IMR-90 (cell line): ENCODE measurements around the gene ARPP21. TPM values are rescaled to one million over a fixed set of nuclear protein-coding genes. Genes with fewer than 3 reads are reported as not detected.

ENCODE experiments used
- ATAC-seq: fragments of 200-7000 bp; cut with Tn5 transposase; 2 replicates; pipeline ENCODE4 v1.9.1; 2020; ENCODE audit warnings: low read depth, mild to moderate bottlenecking, moderate library complexity
- BruUV-seq: library from RNA; stranded (reverse); fragments of 400-500 nt; replicated peaks from 2 replicates; lab custom pipeline; 2021; lab: Mats Ljungman, UMichigan
- CTCF ChIA-PET: fragments of 300-600 bp; formaldehyde crosslinking; extraction: SDS; loops from one replicate; lab custom pipeline; 2021; ENCODE audit warnings: antibody characterized with exemption; lab: Yijun Ruan, JAX
- POLR2A ChIA-PET: fragments of 300-600 bp; sonication (Branson Sonifier 250); formaldehyde crosslinking; loops from one replicate; lab custom pipeline; 2022; ENCODE audit warnings: antibody characterized with exemption; ENCODE audit not compliant: unreplicated experiment; lab: Charles Lee
- DNase-seq: peaks from one replicate; pipeline ENCODE4 v3.0.0; 2013
- H2AFZ ChIP-seq: replicated peaks from 2 replicates; pipeline ENCODE3; 2013; ENCODE audit warnings: low read length, mild to moderate bottlenecking; ENCODE audit not compliant: poor library complexity
- H2AK5ac ChIP-seq: 2 replicates; pipeline ENCODE4 v1.6.1; 2013; ENCODE audit warnings: low read depth, low read length, inconsistent platforms
- H2AK9ac ChIP-seq: replicated peaks from 2 replicates; pipeline ENCODE3; 2013; ENCODE audit warnings: mild to moderate bottlenecking, low read depth, low read length, moderate library complexity; ENCODE audit not compliant: poor library complexity
- H2BK120ac ChIP-seq: 2 replicates; pipeline ENCODE4 v1.6.1; 2013; ENCODE audit warnings: low read depth, low read length, inconsistent platforms
- H2BK15ac ChIP-seq: 3 replicates; pipeline ENCODE4 v1.6.1; 2013; ENCODE audit warnings: low read depth, low read length, inconsistent platforms
- H2BK20ac ChIP-seq: 2 replicates; pipeline ENCODE4 v1.6.1; 2013; ENCODE audit warnings: low read depth, mild to moderate bottlenecking, inconsistent platforms, low read length, moderate library complexity
- H2BK5ac ChIP-seq: 2 replicates; pipeline ENCODE4 v1.6.1; 2013; ENCODE audit warnings: mild to moderate bottlenecking, low read depth, low read length, inconsistent platforms; ENCODE audit not compliant: poor library complexity, severe bottlenecking
- H3K14ac ChIP-seq: replicated peaks from 2 replicates; pipeline ENCODE4 v1.6.1; 2013; ENCODE audit warnings: low read depth, low read length, inconsistent platforms
- H3K18ac ChIP-seq: 2 replicates; pipeline ENCODE4 v1.6.1; 2013; ENCODE audit warnings: low read depth, low read length, control low read depth
- H3K23ac ChIP-seq: 2 replicates; pipeline ENCODE4 v1.6.1; 2013; ENCODE audit warnings: low read depth, low read length, inconsistent platforms
- H3K27ac ChIP-seq: 2 replicates; pipeline ENCODE4 v1.5.1; 2013; ENCODE audit warnings: mild to moderate bottlenecking, control low read depth, low read length; ENCODE audit not compliant: insufficient read depth
- H3K27me3 ChIP-seq: 2 replicates; pipeline ENCODE4 v1.6.1; 2013; ENCODE audit warnings: low read length; ENCODE audit not compliant: control insufficient read depth, insufficient read depth
- H3K36me3 ChIP-seq: 2 replicates; pipeline ENCODE4 v1.6.1; 2013; ENCODE audit warnings: low read length, mixed read lengths; ENCODE audit not compliant: control insufficient read depth, insufficient read depth
- H3K4ac ChIP-seq: 2 replicates; pipeline ENCODE4 v1.6.1; 2013; ENCODE audit warnings: low read depth, low read length, inconsistent platforms
- H3K4me1 ChIP-seq: 2 replicates; pipeline ENCODE4 v1.6.1; 2013; ENCODE audit warnings: low read length, mixed read lengths; ENCODE audit not compliant: control insufficient read depth, insufficient read depth
- H3K4me2 ChIP-seq: 2 replicates; pipeline ENCODE4 v1.6.1; 2013; ENCODE audit warnings: low read depth, mild to moderate bottlenecking, control low read depth, low read length, moderate library complexity
- H3K4me3 ChIP-seq: 2 replicates; pipeline ENCODE4 v1.5.1; 2013; ENCODE audit warnings: low read depth, mild to moderate bottlenecking, control low read depth, low read length, moderate library complexity; ENCODE audit not compliant: insufficient read depth
- H3K56ac ChIP-seq: 2 replicates; pipeline ENCODE4 v1.6.1; 2013; ENCODE audit warnings: low read length, inconsistent platforms; ENCODE audit not compliant: insufficient read depth; ENCODE audit errors: extremely low read depth
- H3K79me1 ChIP-seq, 2 experiments: 2 replicates each; pipeline ENCODE4 v1.6.1; 2013; ENCODE audit warnings: low read length in 2 of 2, inconsistent platforms in 1 of 2, low read depth in 1 of 2
- H3K9ac ChIP-seq: 2 replicates; pipeline ENCODE4 v1.6.1; 2013; ENCODE audit warnings: low read depth, low read length, control low read depth
- H3K9me1 ChIP-seq: 2 replicates; pipeline ENCODE4 v1.6.1; 2013; ENCODE audit warnings: low read length, inconsistent platforms; ENCODE audit not compliant: insufficient read depth
- H3K9me3 ChIP-seq: 2 replicates; pipeline ENCODE4 v1.6.1; 2013; ENCODE audit warnings: low read length; ENCODE audit not compliant: control insufficient read depth, insufficient read depth
- H4K20me1 ChIP-seq: 2 replicates; pipeline ENCODE4 v1.6.1; 2013; ENCODE audit warnings: low read length, inconsistent platforms; ENCODE audit not compliant: insufficient read depth
- H4K5ac ChIP-seq: 2 replicates; pipeline ENCODE4 v1.6.1; 2013; ENCODE audit warnings: mild to moderate bottlenecking, low read depth, low read length, control low read depth
- H4K8ac ChIP-seq, 2 experiments: 2 replicates each; pipeline ENCODE4 v1.6.1; 2013; ENCODE audit warnings: low read depth in 2 of 2, low read length in 2 of 2, control low read depth in 1 of 2, inconsistent platforms in 1 of 2
- H4K91ac ChIP-seq: 2 replicates; pipeline ENCODE4 v1.6.1; 2013; ENCODE audit warnings: low read depth, low read length, inconsistent platforms; ENCODE audit not compliant: insufficient read depth
- BHLHE40 ChIP-seq: fragments of 150-350 bp; IDR thresholded peaks from 2 replicates; pipeline ENCODE4 v1.6.1; 2016; ENCODE audit warnings: mild to moderate bottlenecking, low read depth, low read length
- CEBPB ChIP-seq: IDR thresholded peaks from 2 replicates; pipeline ENCODE4 v1.6.1; 2012; ENCODE audit warnings: low read depth, low read length, improper control_type of control experiment
- CHD1 ChIP-seq: IDR thresholded peaks from 2 replicates; pipeline ENCODE4 v1.6.1; 2012; ENCODE audit warnings: low read depth, low read length, improper control_type of control experiment
- FOS ChIP-seq: fragments of 150-350 bp; IDR thresholded peaks from 2 replicates; pipeline ENCODE4 v1.6.1; 2016; ENCODE audit warnings: low read depth, low read length
- MAFK ChIP-seq: IDR thresholded peaks from 2 replicates; pipeline ENCODE4 v1.6.1; 2012; ENCODE audit warnings: low read depth, low read length, improper control_type of control experiment
- MAZ ChIP-seq: IDR thresholded peaks from 2 replicates; pipeline ENCODE4 v1.6.1; 2012; ENCODE audit warnings: low read depth, mild to moderate bottlenecking, low read length, improper control_type of control experiment, moderate library complexity, borderline replicate concordance
- MXI1 ChIP-seq: IDR thresholded peaks from 2 replicates; pipeline ENCODE4 v1.6.1; 2012; ENCODE audit warnings: low read depth, mild to moderate bottlenecking, low read length, moderate library complexity, borderline replicate concordance
- NFE2L2 ChIP-seq: fragments of 150-350 bp; IDR thresholded peaks from 2 replicates; pipeline ENCODE4 v1.6.1; 2016; ENCODE audit warnings: low read depth, mild to moderate bottlenecking, low read length
- POLR2A ChIP-seq: IDR thresholded peaks from 2 replicates; pipeline ENCODE4 v1.6.1; 2012; ENCODE audit warnings: mild to moderate bottlenecking, low read depth, low read length
- RAD21 ChIP-seq: IDR thresholded peaks from 2 replicates; pipeline ENCODE4 v1.6.1; 2012; ENCODE audit warnings: low read length, improper control_type of control experiment
- RCOR1 ChIP-seq: IDR thresholded peaks from 2 replicates; pipeline ENCODE4 v1.6.1; 2012; ENCODE audit warnings: mild to moderate bottlenecking, low read length, improper control_type of control experiment; ENCODE audit not compliant: insufficient replicate concordance
- RFX5 ChIP-seq: IDR thresholded peaks from 2 replicates; pipeline ENCODE4 v1.8.0; 2012; ENCODE audit warnings: low read depth, mild to moderate bottlenecking, low read length, moderate library complexity
- SMC3 ChIP-seq: fragments of 150-350 bp; IDR thresholded peaks from 2 replicates; pipeline ENCODE4 v1.6.1; 2016; ENCODE audit warnings: low read depth, mild to moderate bottlenecking, antibody characterized with exemption, low read length, moderate library complexity
- WGBS, 2 experiments: methylation state at CpG; one replicate each; pipeline versions ENCODE4 v1.1.5 to v1.1.7; 2013; ENCODE audit warnings: missing lambda C conversion rate in 2 of 2; ENCODE audit not compliant: insufficient read length in 1 of 2; ENCODE audit errors: extremely low coverage in 2 of 2; 5-methylcytosine and 5-hydroxymethylcytosine counted together
- dilution Hi-C: fragments of 300-500 bp; cut with HindIII; formaldehyde crosslinking; loops from one replicate; pipeline ENCODE4 v1.14.3; 2018; ENCODE audit warnings: low sequenced_read_pairs; ENCODE audit not compliant: unreplicated experiment
- in situ Hi-C: fragments of 300-500 bp; cut with MboI; formaldehyde crosslinking; loops from 3 replicates; pipeline ENCODE4 v1.14.3; 2019; ENCODE audit warnings: low sequenced_read_pairs, inconsistent platforms, mixed read lengths
- intact Hi-C: fragments of 100-400 bp; cut with micrococcal nuclease; formaldehyde crosslinking; loops from 2 replicates; pipeline ENCODE4 v1.10.0; 2022
- polyA plus RNA-seq, 3 experiments: library from polyadenylated mRNA; depleted of rRNA; stranded (reverse); fragments of >200 nt; gene quantifications; 2 replicates each; pipeline ENCODE4 v1.2.3, GENCODE V29; 2012; ENCODE audit warnings: low replicate concordance in 1 of 3
- total RNA-seq: library from RNA; depleted of rRNA; stranded (reverse); fragments of >200 nt; gene quantifications from 2 replicates; pipeline ENCODE4 v1.2.3, GENCODE V29; 2012
- TF ChIP-seq, protein P1 (sequence below): conservative IDR thresholded peaks from 2 replicates; pipeline ENCODE4 v1.5.1; 2012; ENCODE audit warnings: mild to moderate bottlenecking, low read depth, low read length, improper control_type of control experiment
- TF ChIP-seq, protein P2 (sequence below): fragments of 150-350 bp; IDR thresholded peaks from 2 replicates; pipeline ENCODE4 v1.6.1; 2016; ENCODE audit warnings: low read depth, mild to moderate bottlenecking, low read length, moderate library complexity, borderline replicate concordance
- TF ChIP-seq, protein P3 (sequence below): fragments of 150-350 bp; IDR thresholded peaks from 2 replicates; pipeline ENCODE4 v1.6.1; 2017; ENCODE audit warnings: mild to moderate bottlenecking, antibody characterized with exemption, low read length, low read depth

ARPP21 gene
- total and polyA plus RNA-seq, 2 of the 4 experiments (the other 2 are of a cell fraction), result not detected

DNA sequence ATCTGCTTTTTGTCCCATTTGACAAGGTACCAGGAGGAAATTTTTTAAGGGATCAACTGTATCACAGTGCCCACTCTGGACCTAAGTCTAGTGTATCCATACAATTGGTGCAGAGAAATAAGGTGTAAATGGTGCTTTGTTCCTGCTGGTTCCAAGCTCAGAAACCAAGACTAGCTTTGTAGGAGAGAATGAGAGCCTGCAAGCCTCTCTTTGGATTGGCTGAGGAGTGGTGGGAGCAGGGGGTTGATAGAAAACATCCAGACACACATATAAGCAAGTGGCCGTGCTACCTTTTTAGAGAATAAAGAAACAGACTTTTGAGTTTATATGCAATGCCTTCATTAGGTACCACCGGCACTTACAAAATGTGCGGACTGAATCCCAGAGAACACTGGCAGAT lies 45.8 kb downstream of the ARPP21 start:
- H3K9me3 ChIP-seq, result no peaks in the 10 kb centered on the region
- intact Hi-C loops, result no loop called here

More for the DNA sequence above, 45.8 kb downstream of the ARPP21 start:
- Histone ChIP-seq H3K56ac (no peak overlapping the region), H2BK5ac (no peak overlapping the region), H2AK9ac (no peak overlapping the region), H4K5ac (no peak overlapping the region), H3K9ac (no peak overlapping the region), H3K23ac (no peak overlapping the region), H3K27ac (no peak overlapping the region), H2BK15ac (no peak overlapping the region), H4K20me1 (no peaks in the 10 kb centered on the region), H3K9me1 (no peaks in the 10 kb centered on the region), H3K4me1 (no peaks in the 10 kb centered on the region), H3K4me2 (no peak overlapping the region), H3K4me3 (no peak overlapping the region), H3K79me1 (no peaks in the 10 kb centered on the region), H2AK5ac (no peak overlapping the region), H3K18ac (no peak overlapping the region), H3K36me3 (no peaks in the 10 kb centered on the region), H2AFZ (no peak overlapping the region), H4K8ac (no peak overlapping the region), H2BK20ac (no peak overlapping the region), H3K14ac (no peak overlapping the region), H2BK120ac (no peak overlapping the region), H4K91ac (no peak overlapping the region), H3K27me3 (no peaks in the 10 kb centered on the region), H3K4ac (no peak overlapping the region)
- WGBS, 2 experiments, result no CpG with 5 or more reads among the region's 3 CpGs
- dilution Hi-C loops (no loop called here), in situ Hi-C loops (no loop called here)
- no TSS peak for BruUV-seq
- DNase-seq, result no peak
- CTCF ChIA-PET, result no interaction called here
- TF ChIP-seq SMC3 (no peak), NFE2L2 (no peak), RFX5 (no peak), RCOR1 (no peak), MXI1 (no peak), BHLHE40 (no peak), RAD21 (no peak), MAFK (no peak), CHD1 (no peak), MAZ (no peak), POLR2A (no peak), CEBPB (no peak), FOS (no peak)
- TF ChIP-seq, protein P1, sequence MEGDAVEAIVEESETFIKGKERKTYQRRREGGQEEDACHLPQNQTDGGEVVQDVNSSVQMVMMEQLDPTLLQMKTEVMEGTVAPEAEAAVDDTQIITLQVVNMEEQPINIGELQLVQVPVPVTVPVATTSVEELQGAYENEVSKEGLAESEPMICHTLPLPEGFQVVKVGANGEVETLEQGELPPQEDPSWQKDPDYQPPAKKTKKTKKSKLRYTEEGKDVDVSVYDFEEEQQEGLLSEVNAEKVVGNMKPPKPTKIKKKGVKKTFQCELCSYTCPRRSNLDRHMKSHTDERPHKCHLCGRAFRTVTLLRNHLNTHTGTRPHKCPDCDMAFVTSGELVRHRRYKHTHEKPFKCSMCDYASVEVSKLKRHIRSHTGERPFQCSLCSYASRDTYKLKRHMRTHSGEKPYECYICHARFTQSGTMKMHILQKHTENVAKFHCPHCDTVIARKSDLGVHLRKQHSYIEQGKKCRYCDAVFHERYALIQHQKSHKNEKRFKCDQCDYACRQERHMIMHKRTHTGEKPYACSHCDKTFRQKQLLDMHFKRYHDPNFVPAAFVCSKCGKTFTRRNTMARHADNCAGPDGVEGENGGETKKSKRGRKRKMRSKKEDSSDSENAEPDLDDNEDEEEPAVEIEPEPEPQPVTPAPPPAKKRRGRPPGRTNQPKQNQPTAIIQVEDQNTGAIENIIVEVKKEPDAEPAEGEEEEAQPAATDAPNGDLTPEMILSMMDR, result no peak
- TF ChIP-seq, protein P2, sequence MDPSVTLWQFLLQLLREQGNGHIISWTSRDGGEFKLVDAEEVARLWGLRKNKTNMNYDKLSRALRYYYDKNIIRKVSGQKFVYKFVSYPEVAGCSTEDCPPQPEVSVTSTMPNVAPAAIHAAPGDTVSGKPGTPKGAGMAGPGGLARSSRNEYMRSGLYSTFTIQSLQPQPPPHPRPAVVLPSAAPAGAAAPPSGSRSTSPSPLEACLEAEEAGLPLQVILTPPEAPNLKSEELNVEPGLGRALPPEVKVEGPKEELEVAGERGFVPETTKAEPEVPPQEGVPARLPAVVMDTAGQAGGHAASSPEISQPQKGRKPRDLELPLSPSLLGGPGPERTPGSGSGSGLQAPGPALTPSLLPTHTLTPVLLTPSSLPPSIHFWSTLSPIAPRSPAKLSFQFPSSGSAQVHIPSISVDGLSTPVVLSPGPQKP, result no peak
- TF ChIP-seq, protein P3, sequence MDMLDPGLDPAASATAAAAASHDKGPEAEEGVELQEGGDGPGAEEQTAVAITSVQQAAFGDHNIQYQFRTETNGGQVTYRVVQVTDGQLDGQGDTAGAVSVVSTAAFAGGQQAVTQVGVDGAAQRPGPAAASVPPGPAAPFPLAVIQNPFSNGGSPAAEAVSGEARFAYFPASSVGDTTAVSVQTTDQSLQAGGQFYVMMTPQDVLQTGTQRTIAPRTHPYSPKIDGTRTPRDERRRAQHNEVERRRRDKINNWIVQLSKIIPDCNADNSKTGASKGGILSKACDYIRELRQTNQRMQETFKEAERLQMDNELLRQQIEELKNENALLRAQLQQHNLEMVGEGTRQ, result no peak
- no peak for ATAC-seq
- POLR2A ChIA-PET, result no interaction called here
